Adipocyte (in vitro differentiated cells): Measurements from ENCODE around the gene TLE6.

Experiments used
- DNase-seq: peaks from one replicate; pipeline ENCODE4 v3.0.0-alpha.2; 2015; ENCODE audit warnings: low read depth
- H3K27me3 ChIP-seq: replicated peaks from 2 replicates; pipeline ENCODE4 v1.7.0; 2013; ENCODE audit warnings: mild to moderate bottlenecking, low read length, moderate library complexity; ENCODE audit not compliant: control insufficient read depth, insufficient read depth
- H3K36me3 ChIP-seq: 2 replicates; pipeline ENCODE4 v1.7.0; 2013; ENCODE audit warnings: low read length, mild to moderate bottlenecking, moderate library complexity; ENCODE audit not compliant: control insufficient read depth, insufficient read depth, severe bottlenecking
- H3K4me1 ChIP-seq: 2 replicates; pipeline ENCODE4 v1.7.0; 2013; ENCODE audit warnings: mild to moderate bottlenecking, low read length, moderate library complexity; ENCODE audit not compliant: control insufficient read depth, insufficient read depth
- H3K4me3 ChIP-seq: 2 replicates; pipeline ENCODE4 v1.7.0; 2013; ENCODE audit warnings: mild to moderate bottlenecking, low read length, moderate library complexity
- H3K9ac ChIP-seq: 2 replicates; pipeline ENCODE4 v1.7.0; 2013; ENCODE audit warnings: mild to moderate bottlenecking, low read length, moderate library complexity
- H3K9me3 ChIP-seq: 2 replicates; pipeline ENCODE4 v1.7.0; 2013; ENCODE audit warnings: mild to moderate bottlenecking, low read length, moderate library complexity; ENCODE audit not compliant: control insufficient read depth

Gene TLE6

DNA sequence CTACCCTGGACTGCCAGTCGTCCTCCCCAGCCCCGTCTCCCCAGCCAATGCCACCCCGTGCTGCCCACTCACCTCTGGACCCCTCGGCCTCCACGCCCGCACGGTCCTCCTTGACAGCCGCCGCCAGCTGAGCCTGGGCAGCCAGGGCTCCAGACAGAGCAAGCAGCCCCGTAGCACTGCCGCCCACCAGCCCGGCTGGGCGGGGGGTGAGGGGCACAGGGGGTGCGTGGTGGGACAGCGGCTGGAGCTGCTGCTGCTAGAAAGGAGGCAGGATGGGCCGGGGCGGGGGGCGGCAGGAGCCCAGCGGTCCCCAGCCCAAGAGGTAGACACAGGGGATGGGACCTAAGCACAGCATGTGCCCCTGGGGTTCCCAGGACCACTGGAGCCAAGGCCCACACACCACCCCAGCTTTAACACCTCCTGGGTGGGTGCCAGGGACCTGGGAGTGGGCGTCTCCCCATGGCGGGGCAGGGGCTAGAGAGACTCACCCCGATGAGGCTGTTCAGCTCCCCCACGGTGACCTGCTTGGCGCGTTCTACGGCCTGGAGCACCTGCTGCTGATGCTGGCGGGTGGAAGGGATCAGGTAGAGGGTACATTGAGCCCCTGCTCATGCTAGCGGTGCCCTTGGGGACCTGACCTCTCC, 42.0 kb downstream of the TLE6 start:
- Histone ChIP-seq H3K27me3 (peaks cover 3% of the 10 kb centered on the region), H3K9me3 (no peaks in the 10 kb centered on the region), H3K4me3 (no peak overlapping the region), H3K4me1 (no peaks in the 10 kb centered on the region), H3K36me3 (no peaks in the 10 kb centered on the region), H3K9ac (no peak overlapping the region)
- DNase-seq = no peak

DNA sequence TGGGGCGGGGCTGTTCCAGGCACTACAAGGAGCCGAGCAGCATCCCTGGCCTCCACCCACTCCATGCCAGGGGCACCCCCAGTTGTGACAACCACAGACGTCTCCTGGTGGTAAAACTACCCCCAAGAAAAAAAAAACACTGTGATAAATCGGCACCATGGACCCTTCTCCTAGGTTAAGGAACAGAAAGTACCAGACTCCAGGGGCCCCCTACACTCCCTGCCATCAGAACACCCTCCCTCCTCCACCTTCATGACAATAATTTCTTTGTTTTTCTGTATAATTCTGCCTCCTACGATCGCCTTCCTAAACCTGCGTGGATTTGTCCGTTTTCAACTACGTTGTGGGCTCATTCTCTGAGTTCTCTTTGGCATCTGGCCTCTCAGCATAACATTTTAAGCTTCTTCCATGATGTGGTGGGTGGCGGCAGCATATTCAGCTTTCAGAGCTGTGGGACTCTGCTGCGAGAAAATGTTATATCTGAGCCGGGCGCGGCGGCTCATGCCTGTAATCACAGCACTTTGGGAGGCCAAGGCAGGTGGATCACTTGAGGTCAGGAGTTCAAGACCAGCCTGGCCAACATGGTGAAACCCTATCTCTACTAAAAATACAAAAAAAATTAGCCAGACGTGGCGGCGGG, 43.1 kb downstream of the TLE6 start:
- no peak for DNase-seq
- Histone ChIP-seq H3K9ac (no peak overlapping the region), H3K4me1 (no peaks in the 10 kb centered on the region), H3K4me3 (no peak overlapping the region), H3K9me3 (no peaks in the 10 kb centered on the region), H3K27me3 (peaks cover 3% of the 10 kb centered on the region), H3K36me3 (no peaks in the 10 kb centered on the region)

DNA sequence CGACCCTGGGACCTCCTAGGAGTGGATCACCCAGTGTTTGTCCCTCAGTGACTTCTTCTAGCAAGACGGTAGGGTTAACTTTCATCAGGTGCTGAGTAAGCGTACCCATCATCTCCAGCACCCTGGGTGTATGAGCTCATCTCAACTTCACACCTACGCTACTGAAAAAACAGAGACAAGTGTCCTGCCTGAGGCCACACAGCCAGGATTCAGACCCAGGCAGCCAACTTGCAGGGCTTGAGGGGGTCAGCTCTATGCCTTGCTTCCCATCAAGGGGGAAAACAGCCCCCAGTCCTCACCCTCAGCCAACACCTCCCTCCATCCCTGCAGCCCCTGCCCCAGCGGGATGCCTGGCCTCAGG, 47.1 kb downstream of the TLE6 start:
- peaks cover 15% of the 10 kb centered on the region for H3K27me3 ChIP-seq

DNA sequence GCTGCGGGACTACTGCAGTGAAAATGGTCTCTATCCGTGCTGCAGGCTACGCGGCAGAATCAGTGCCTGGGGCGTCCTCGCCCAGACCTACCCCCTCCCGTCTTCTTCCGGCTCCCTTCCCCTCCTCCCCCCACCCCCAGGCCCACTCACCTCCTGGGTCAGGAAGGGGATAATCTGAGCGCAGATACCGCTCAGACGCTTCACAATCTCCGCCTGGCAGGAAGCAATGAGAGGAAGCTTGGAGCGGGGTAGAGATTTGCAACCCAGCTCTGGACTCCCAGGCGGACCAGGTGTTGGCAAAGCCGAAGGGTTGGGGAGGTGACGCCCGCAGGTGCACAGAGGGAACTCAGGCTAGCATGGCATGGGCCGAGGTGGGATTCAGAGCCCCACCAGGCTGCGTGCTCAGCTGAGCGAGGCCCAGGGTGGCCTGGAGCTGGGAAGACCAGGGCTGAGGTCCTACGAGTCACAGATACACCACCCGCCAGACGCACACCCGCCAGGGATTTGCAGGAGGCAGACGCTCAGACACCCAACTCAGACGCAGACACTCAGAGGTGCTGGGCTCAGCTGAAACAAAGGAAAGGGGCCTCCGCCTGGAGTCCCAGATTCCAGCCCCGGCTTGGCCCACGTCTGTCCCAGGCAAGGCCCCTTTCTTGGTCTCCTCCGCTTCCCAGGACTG, 47.6 kb downstream of the TLE6 start:
- no peak for DNase-seq
- Histone ChIP-seq H3K4me1 (no peaks in the 10 kb centered on the region), H3K9me3 (no peaks in the 10 kb centered on the region), H3K4me3 (no peak overlapping the region), H3K9ac (no peak overlapping the region), H3K36me3 (no peaks in the 10 kb centered on the region), H3K27me3 (peaks cover 20% of the 10 kb centered on the region)

More for the DNA sequence above, 47.1 kb downstream of the TLE6 start:
- no peak overlapping the region for H3K9ac ChIP-seq
- no peaks in the 10 kb centered on the region for H3K4me1 ChIP-seq
- H3K36me3 ChIP-seq = no peaks in the 10 kb centered on the region
- no peak overlapping the region for H3K4me3 ChIP-seq
- H3K9me3 ChIP-seq = no peaks in the 10 kb centered on the region
- no peak for DNase-seq

DNA sequence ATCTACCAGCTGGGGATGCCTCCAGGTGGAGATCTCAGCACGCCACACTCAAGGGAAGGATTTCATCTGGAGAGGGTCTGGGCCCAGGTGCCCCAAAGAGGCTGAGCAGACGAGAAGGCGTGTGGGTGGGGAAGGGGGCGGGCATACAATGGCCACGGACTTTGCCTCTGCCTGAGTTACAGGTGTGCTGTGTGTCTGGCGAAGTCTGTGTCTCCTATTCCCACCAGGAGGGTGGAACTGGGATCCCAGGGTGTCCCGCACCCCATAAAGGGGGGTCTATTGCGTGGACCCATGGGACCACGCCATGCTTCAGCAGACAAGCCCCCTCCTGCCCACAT, 48.2 kb downstream of the TLE6 start:
- H3K36me3 ChIP-seq = no peaks in the 10 kb centered on the region
- H3K4me1 ChIP-seq = no peaks in the 10 kb centered on the region
- H3K9ac ChIP-seq = no peak overlapping the region
- H3K9me3 ChIP-seq = no peaks in the 10 kb centered on the region
- H3K27me3 ChIP-seq = peaks cover 22% of the 10 kb centered on the region
- DNase-seq = no peak
- H3K4me3 ChIP-seq = no peak overlapping the region

DNA sequence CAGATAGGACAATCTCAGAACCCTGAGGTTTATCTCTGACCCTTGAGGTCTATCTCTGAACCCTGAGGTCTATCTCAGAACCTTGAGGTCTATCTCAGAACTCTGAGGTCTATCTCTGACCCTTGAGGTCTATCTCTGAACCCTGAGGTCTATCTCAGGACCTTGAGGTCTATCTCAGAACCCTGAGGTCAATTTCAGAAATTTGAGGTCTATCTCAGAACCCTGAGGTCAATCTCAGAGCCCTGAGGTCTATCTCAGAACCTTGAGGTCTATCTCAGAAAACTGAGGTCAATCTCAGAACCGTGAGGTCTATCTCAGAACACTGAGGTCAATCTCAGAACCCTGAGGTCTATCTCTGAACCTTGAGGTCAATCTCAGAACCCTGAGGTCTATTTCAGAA, 49.4 kb downstream of the TLE6 start:
- Histone ChIP-seq H3K36me3 (no peaks in the 10 kb centered on the region), H3K4me3 (no peak overlapping the region), H3K9ac (no peak overlapping the region), H3K9me3 (no peaks in the 10 kb centered on the region), H3K4me1 (no peaks in the 10 kb centered on the region), H3K27me3 (peaks cover 23% of the 10 kb centered on the region)
- no peak for DNase-seq

DNA sequence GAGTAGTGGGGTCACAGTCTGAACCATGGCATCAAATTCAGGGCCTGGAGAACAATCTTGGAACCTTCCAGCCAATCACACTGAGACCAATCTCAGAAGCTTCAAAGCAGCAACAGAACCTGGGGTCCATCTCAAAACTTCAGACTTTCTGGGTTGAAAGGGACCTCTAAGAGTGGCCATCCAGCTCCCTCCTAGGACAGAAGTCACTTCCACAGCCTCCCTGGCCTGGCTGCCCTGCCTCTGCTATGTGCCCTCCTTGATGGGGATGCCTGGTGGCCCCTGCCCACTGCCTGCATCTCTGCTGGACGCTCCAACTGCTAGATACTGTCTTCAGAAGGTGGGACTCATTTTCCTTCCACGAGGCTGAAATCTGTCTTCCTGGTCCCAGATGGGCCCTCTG, 49.9 kb downstream of the TLE6 start:
- H3K9ac ChIP-seq = no peak overlapping the region
- no peak overlapping the region for H3K4me3 ChIP-seq
- DNase-seq = no peak
- no peaks in the 10 kb centered on the region for H3K36me3 ChIP-seq
- peaks cover 23% of the 10 kb centered on the region for H3K27me3 ChIP-seq
- H3K9me3 ChIP-seq = no peaks in the 10 kb centered on the region
- no peaks in the 10 kb centered on the region for H3K4me1 ChIP-seq

DNA sequence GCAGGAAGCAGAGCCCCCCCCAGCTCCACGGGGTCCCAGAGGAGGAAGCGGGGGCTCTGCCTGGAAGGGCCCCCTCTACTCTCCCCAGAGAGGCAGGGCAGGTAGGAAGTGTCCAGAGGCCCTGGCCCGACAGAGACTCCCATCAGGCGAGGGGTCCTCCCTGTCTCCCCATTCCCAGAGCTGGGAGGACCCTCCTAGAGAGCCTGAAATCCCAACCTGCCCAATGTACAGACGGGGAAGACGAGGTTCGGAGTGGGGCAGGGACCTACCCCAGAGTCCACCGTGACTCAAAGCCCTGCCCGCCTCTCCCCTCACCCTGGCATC, 50.6 kb downstream of the TLE6 start:
- no peak overlapping the region for H3K9ac ChIP-seq
- H3K4me1 ChIP-seq = no peaks in the 10 kb centered on the region
- H3K4me3 ChIP-seq = no peak overlapping the region
- no peaks in the 10 kb centered on the region for H3K9me3 ChIP-seq
- H3K36me3 ChIP-seq = no peaks in the 10 kb centered on the region
- peaks cover 23% of the 10 kb centered on the region for H3K27me3 ChIP-seq
- DNase-seq = no peak

DNA sequence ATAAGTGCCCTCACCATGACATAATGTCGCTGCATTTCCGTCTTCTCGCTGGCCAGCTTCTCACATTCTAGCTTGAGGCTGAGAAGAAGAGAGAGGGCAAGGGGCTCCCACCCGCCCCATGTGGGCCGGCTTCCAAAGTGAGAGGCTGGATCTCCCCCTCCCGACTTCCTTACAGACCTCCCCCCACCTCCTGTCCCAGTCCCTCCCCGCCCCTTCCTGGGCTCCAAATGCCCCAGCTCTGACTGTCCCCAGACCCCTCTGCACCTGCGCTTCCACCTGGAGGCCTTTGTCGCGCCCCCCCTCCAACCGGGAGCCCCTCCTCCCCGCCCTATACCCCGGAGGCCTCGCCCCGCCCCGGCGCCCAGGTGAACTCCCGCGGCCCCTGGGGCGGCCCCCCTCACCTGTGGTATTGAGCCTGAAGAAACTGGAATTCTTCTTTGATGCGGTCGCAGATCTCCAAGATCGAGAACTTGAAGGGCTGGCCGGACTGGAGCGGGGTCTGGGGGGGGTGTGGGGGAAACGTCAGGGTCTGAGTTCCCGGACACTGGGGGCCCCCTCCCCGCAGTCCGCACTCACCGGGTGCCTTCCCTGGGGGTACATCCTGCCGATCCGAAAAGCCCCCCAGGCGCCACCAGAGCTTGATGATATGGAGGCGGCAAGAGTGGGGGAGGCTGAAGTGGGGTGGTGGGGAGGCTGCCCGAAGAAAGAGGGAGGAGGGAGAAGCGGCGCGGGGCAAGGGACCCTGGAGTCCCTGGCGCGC, 51.1 kb downstream of the TLE6 start:
- peak overlapping the region; percentile 66 for H3K4me3 ChIP-seq
- no peaks in the 10 kb centered on the region for H3K36me3 ChIP-seq
- no peaks in the 10 kb centered on the region for H3K4me1 ChIP-seq
- no peaks in the 10 kb centered on the region for H3K9me3 ChIP-seq
- H3K9ac ChIP-seq = peak overlapping the region; percentile 72
- H3K27me3 ChIP-seq = peaks cover 23% of the 10 kb centered on the region
- no peak for DNase-seq

DNA sequence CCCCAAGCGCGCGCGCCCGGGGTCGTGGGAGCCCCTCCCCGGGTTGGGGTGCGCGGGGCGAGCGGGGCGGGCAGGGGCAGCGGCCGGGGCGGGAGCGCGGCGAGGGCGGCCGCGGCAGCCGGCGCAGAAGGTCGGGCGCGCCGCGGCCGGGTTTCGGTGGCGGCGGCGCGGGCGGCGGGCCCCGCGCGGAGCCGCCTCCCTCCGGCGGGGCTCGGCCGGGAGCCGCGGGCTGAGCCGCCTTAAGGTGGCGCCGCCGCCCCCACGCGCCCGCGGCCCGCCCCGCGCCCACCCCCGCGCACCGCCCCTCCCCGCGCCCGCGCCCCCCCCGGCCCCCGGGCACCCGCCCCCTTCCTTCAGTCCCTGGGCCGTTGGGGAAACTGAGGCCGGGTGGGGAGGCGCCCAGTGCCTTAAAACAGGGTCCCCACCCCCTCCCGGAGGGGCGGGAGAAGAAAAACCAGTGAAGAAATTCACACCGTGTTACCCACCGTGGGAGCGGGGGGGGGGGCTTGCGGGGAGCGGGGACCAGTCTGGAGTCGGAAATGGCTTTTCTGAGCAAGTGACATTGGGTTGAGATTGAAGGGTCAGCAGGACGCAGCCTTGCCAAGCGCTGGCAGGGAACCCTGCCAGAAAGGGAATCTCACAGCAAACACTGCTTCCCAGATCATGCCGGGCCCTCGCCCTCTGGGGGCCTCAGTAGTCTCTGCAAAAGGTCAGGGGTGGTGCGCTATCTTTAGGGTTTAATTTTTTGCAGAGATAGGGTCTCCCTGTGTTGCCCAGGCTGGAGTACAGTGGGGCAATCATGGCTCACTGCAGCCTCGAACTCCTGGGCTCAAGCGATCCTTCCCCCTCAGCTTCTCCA, 51.9 kb downstream of the TLE6 start, which contains the start of gene TLE2:
TLE2 (minus strand) TSS at position 216 of the 859 bp plus-strand sequence. CDS start 376 bp downstream, outside the sequence.
- DNase-seq = peak; percentile 59
- Histone ChIP-seq H3K36me3 (no peaks in the 10 kb centered on the region), H3K4me1 (peaks cover under 1% of the 10 kb centered on the region), H3K9me3 (no peaks in the 10 kb centered on the region), H3K27me3 (peaks cover 27% of the 10 kb centered on the region), H3K4me3 (peak within 1 kb of the TSS; percentile 66), H3K9ac (peak within 1 kb of the TSS; percentile 72)

DNA sequence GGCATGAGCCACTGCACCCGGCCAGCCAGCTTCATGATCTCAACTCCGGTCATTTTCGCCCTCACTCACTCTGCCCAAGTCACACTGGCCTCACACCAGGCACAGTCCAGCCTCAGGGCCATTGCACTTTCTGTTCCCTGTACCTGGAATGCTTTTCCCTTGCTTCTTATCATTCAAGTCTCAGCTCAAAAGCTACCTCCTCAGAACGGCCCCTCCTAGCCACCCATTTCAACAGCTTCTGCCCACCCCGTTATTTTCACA, 54.2 kb downstream of the TLE6 start:
- Histone ChIP-seq H3K36me3 (no peaks in the 10 kb centered on the region), H3K27me3 (peaks cover 25% of the 10 kb centered on the region), H3K4me3 (no peak overlapping the region), H3K9ac (no peak overlapping the region), H3K9me3 (no peaks in the 10 kb centered on the region), H3K4me1 (peaks cover 11% of the 10 kb centered on the region)
- no peak for DNase-seq
